ENCODE measurements around the gene HS6ST2. TPM values are rescaled to one million over a fixed set of nuclear protein-coding genes. Genes with fewer than 3 reads are reported as not detected.

The HS6ST2 gene
- total RNA-seq, 1 donor from 2014 or later: 6.0 TPM

DNA sequence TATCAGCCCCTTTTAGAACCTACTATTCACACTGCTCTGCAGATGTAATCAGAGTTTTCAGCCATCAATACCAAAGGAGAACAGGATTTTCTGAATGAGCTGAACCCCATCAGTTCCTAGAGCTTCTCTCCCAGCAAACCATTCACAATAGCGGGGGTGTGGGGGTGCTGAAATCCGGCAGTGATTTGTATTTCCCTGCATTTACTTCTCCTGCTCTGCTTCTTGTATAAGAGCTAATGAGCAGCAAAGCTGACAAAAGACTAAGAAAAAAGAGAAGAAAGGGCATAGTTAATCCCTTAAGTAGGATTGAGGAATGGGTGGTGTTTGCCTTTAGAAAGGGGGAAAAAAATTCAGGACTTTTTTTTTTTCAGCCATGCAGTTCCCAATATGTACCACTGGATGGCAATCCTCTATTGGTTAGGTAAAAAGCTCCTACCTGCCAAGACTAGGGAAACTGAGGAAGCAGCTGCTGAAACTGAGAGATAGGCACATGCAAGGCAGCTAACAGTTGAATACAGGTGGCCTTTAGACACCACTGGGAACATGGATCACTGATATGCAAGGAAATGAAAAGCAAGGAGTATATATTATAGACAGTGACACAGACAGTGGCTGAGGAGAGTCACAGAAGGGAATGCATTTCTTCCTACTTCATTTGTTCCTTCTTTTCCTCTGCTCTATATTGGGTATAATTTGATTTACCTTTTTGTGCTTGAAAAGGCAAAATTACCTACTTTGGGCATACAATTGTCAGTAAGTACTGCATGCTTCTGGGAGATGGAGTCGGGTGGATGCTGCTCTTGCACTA lies 217.9 kb downstream of the HS6ST2 start:
- no peak for DNase-seq

DNA sequence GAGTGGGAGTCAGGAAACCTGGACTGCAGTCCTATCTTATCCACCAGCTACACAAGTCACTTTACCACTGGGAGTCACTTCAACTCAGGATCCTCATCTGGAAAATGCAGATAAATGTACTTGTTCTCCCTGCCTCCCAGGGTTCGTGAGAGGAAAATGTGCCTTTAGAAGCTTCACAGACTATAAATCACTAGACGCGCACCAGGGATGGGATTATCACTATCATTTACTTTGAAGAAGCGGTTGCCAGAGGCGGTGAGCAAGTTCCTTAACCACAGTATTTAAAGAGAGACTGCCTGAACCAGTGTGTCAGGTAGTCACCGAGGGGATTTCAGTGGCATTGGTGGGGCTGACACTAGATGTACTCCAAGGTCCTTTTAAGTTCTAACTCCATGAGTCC lies 219.5 kb downstream of the HS6ST2 start:
- DNase-seq: no peak

DNA sequence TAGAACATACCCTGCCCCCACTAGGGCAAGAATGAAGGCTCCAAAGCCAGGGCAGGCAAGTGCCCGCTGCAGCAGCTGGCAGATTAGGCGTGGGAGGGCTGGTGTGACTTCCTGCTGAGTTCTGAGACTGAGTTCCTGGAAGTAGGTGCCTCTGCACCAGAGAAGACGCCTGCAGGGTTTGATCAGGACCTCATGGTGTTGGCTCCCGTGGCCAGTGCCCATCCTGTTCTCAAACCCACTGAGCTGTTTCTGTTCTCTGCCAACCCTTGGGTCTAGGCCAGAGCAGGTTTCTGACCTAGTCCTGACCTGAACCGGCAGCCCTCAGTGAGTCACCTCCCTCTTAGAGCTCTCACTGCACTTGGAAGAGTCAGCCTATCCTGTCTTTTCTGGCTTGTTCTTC lies 220.7 kb downstream of the HS6ST2 start:
- no peak for DNase-seq

DNA sequence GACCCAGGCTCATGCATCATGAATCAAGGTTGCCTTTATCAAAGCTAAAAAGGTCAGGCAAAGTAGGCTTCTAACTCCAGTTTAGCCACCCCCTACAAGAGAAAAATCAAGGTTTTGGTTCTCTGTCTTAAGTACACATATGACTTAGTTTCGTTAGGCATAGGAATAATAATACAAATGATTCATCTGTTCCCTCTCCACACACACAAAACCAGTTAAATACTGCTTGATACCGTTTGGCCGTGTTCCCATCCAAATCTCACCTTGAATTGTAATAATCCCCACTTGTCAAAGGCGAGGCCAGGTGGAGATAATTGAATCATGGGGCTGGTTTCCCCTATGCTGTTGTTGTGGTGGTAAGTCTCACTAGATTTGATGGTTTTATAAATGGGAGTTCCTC lies 226.2 kb downstream of the HS6ST2 start:
- no peak for DNase-seq

DNA sequence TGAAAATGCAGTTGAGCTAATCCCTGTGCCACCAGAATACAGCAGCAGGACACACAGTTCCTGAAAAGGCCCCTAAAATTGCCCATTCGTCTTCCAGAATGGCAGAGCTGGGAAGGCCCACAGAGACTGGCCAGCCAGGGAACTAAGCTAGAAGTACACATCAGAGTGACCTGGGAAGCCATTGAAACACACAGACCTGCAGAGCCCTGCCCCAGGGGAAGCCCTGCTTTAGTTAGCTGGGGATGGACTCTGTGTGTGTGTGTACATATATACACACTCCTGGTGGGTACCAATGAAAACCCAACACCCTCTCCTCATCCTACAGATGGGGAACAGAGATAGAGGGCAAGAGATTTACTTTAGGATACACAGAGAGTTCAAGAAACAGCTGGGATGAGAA lies 227.7 kb downstream of the HS6ST2 start:
- DNase-seq: no peak

DNA sequence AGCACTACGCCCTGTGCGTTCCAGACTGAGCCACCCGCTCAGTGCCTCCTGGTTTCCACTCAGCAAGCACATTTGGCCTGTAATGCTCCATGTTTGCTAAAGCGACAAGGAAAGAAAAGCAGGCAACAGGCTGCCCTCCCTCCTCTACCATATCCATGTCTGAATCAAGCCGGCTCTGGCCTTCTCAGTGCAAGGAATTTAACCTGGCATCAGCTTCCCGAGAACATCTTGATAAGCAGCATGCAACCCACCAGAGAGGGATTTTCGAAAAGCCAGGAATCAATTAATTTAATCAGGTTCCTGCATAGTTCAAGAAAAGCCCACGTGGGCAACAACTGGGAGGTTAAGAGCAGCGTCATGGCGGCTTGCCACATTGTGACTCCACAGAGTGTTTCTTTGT lies 228.2 kb downstream of the HS6ST2 start:
- DNase-seq: no peak

DNA sequence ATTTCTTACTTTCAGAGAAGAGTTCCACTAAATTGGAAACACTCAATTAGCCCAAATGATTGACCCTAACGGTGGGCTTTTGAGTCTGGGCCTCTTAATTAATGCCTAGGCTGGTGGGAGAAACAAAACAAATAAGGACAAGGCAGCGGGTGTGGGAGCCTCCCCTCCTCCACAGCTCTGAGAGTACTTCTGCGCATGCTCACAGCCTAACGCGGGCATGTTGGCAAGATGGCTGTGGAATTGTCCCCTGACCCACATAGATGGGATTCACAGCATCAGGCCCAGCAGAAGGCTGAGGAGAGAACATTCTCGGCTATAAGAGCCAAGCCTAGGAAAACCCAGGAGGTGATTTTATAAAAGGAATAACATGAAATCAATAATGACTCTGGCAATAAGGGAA lies 230.1 kb downstream of the HS6ST2 start:
- DNase-seq: no peak

DNA sequence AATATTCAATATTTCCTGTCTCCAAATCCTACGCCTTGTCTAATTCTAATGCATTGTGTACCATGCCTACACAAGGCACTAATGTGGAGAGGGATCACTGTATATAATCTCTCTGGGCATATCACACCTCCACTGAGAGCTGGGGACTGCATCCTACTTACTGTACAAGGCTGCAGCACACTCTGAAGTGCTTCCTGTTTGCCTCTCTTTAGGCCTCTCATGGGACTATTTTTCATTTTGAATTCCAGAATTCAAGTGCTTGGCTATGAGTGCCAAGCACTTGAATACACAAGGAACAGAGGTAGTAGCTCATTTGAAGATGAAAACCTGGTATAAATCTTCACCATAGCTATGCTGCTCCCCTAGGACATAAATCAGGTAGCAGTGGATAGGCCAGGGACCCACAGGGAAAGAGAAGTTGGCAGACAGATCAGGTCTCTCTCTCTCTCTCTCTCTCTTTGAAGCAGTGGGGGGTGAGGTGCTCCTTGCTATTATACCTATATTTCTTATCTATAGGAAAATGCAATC lies 239.9 kb downstream of the HS6ST2 start:
- DNase-seq: no peak

DNA sequence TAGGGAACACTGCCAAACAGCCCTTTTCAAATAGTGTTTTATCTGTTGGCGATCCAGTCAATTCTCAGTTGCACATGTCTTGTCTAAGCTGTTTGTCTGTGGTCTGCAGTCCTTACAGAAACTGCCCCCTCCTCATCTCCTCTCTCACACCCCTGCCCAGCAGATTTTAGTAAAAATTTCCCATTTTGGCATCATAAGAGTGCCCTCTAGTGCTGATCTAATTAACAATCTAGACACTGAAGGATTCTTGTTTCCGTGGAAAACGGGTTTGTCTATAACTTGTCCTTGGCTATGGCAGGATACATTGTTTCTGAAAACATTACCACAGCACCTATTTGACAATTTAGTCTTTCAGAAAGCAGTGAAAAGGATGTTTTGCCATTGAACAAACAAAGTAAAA lies 242.4 kb downstream of the HS6ST2 start:
- no peak for DNase-seq

DNA sequence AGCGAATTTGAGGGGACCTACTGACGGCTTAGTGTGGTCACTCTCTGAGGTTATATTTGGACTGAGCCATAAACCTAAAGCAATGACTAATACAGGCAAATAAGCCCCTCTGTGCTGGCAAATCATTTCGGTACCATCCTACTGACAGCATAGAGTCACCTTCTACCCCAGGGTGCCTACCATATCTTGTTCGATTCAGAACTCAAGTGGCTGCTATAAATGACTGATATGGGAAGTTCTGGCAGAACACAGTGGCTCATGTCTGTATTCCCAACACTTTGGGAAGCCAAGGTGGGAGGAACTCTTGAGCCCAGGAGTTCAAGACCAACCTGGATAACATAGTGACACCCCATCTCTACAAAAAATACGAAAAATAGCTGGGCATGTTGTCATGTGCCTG lies 243.5 kb downstream of the HS6ST2 start:
- DNase-seq: no peak

DNA sequence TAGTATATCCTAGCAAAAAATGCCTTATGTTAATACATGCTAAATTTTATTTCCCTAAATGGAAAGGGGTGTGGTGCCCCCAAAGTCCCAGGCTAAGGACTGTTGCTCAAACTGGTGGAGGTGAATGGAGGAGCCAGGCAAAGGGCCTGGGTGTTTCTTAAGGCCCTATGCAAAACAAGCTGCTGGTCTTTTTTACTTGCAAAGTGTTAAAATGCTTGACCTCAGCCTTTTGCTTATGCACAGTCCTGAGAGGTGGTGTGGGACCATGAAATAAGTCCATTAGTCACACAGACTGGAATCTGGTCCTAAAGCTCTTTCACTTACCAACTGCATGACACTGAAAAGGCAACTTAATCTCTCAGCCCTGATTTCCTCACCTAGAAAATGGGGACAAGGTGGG lies 246.1 kb downstream of the HS6ST2 start:
- no peak for DNase-seq

DNA sequence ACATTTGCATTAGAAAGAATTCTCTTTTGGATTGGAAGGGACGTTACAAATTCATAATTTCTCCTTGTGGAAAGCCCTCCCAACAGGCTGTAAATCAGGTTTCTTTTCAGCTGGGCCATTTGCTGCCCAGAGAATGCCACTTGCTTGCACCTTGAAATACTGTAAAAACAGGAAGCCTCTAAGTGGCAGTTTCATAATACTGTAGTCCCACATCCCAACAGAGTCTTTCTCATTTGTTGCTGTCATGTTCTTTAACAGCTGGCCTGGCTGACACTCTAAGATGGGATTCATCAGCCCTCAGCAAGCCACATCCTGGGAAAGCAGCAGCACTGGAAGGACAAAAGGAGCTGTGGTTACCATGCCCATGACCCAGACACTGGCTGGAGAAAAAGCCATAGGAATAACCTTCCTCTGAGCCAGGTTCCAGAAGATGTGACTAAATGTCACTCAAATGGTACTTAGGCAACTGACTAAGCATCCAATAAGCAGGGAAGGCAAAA lies 247.7 kb downstream of the HS6ST2 start:
- DNase-seq: no peak

DNA sequence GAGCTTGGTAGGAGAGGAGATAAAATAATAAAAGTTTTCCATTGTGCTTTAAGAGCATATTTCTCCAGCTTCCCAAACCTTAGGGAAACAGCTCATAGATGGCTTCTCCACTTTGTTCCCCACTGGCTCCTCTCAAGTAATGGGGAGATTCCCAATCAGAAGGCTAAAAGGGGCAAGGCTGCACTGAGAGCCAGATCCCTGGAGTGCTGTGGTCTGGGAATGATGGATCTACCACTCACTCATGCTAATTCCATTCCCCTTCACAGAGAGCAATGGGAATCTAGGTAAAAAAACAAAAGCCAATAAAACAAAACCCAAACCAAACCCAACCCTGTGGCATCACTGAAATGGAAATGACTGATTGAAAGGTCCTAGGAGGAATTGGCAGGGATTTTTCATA lies 249.9 kb downstream of the HS6ST2 start:
- no peak for DNase-seq

DNA sequence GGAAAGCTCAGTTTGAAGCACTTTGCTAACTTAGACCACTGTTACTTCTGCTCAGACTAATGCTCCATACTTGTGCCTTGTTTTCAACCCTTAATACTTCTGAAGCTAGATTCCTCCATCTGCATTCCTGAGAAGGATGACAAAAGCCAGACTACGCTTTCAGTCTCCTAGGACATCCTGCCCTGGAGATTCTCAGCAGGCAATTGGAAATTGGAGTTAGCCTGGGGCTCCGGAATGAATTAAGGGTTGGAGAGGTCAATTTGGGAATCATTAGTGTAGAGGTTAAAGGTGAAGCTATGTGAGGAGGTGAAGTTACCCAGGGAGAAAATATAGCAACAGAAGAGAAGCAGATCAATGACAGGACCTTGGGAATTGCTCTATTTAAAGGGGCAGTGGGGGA lies 253.7 kb downstream of the HS6ST2 start:
- DNase-seq: no peak

DNA sequence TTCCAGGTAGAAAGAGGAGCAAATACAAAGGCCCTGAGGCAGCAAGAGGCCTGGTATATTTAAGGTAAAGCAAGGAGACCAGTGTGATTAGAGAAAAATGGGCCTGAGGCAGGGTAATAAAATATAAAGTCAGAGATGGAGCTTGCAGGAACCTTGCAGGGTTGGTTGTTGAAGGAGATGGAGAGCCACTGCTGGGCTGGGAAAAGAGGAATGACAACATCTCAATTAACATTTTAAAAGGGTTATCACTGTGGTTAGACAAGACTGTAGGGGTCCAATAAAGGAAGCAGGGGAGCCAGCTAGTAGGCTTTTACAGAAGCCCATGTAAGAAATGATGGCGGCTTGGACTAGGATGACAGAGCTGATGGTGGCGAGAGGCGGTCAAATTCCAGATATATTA lies 264.0 kb downstream of the HS6ST2 start:
- no peak for DNase-seq

DNA sequence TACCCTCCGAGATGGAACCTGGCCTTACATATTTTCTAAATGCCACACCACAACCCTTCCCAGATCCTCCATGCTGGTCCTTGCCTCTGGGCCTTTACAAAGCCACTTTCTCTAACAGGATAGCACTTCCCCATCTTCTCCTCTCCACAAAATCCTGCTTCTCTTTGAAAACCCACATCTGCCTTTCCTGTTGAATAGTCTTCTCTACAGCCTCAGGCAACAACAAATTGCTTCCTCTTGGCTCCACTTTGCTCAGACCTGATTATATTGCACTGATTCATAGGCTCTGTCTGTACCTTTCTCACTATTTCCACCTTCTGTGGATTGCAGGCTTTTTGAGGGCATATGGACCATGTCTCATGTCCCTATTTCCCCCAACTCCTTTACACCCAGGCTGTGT lies 265.9 kb downstream of the HS6ST2 start:
- DNase-seq: no peak

DNA sequence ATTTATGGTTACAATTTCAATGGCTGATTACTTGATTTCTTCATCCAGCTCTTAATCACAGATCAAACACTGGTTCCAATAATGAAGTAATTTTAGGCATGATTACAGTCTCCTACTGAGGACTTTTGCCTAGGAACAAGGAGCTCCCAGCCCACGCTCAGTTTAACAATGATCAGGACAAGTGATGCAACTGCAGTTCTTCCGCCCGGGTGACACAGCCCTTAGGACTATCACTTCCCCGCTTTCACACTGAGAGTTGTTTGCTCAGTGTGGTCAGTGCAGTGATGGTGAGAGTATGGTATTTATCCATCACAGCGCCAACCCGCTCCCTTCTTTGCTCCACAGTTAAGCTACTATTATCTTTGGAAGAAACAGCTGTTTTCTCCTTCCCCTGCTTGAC lies 266.4 kb downstream of the HS6ST2 start:
- no peak for DNase-seq

DNA sequence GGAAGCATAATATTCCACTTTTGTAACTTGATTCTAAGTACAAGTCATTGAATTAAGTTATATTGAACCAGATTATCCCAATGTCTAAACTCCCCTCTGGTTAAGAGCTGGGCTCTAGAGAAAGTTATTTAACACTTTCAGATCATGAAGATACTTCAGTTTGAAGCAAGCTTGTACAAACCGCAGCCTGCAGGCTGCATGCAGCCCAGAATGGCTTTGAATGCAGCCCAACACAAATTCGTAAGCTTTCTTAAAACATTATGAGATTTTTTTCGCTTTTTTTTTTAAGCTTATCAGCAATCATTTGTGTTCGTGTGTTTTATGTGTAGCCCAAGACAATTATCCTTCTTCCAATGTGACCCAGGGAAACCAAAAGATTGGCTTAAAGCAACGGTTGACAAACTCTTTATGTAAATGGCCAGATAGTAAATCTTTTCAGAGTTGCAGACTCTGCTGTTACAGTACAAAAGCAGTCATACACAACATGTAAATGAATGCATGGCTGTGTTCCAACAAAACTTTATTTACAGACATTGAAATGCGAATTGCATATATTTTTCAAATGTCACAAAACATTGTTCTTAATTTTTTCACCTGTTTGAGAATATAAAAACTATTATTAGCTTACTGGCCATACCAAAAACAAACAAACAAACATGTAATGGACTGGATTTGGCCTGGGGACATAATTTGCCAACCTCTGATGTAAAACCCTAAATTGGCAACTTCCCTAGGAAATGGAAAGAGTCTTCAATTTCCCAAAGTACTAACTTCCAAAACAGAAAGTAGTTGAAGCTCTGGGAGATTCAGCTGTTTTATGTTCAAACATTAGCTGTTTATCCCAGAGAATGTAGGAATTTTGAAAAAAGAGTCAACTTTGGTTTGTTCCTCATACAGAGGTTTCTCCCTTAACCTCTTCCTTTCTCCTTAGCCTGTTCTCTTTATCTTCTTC lies 268.5 kb downstream of the HS6ST2 start:
- DNase-seq: no peak

DNA sequence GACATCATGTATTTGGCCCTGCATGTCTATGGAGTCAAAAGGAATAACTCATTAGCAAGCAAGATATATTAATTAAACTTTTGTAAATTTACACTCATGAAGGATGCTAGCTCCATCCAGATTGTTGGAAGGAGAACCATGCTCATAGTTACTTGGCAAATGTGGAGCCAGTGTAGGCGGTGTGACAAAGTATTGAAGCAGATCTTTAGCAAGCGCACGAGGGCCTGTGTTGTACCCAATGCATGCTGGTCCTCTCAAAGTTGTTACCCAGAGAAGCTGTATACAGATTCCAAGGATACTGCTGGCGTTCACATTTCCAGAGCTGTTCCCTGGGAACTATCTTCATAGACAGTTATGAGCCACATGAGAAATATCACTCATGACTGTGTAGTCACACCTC lies 273.2 kb downstream of the HS6ST2 start:
- no peak for DNase-seq

DNA sequence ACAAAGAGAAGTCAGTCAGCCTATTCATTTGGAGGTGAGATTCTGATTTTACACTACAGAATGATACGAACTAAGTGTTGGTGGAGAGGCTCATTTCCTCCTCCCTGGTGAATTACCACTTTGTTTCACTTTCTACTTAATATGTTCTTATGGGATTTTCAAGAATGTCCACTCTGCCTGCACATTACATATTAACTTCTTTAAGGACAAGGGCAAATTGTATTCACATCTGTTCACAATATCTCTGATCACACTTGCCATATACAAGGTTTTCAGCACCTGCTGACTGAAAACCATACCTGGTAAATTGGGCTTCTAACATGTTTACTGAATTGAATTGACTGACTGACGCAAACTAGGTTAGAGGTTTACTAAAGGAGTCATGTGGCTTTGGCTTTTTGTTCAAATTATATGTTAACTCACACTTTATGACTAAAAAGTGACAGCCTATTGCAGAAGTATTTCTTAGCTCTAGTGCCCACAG lies 281.2 kb downstream of the HS6ST2 start:
- no peak for DNase-seq

DNA sequence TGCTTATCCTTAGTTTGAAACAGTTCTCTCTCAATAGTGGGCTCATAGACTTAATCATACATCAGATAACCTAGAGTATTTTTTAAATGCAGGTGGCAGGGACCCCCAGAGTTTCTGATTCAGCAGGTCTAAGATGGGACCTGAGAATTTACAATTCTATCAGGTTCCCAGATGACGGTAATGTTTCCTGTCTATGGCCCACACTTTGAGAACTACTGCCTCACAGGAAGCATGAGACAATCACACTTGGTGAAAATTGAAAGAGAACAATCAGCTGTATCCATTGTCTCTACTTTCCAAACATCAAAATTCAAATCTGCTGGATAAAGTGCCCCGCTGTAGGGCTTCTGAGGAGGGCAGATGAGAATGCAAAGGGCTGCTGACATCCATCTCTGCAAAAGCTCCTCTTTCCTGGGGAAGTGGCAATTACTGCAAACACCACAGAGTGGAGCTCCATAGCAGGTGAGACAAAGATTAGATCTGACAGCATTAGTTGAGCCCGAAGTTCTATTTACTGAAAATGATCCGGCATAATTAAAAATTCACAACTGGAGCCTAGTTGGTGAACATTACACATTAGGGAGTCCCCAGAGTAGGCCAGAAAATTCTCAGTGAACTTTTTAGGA lies 281.8 kb downstream of the HS6ST2 start:
- DNase-seq: no peak

DNA sequence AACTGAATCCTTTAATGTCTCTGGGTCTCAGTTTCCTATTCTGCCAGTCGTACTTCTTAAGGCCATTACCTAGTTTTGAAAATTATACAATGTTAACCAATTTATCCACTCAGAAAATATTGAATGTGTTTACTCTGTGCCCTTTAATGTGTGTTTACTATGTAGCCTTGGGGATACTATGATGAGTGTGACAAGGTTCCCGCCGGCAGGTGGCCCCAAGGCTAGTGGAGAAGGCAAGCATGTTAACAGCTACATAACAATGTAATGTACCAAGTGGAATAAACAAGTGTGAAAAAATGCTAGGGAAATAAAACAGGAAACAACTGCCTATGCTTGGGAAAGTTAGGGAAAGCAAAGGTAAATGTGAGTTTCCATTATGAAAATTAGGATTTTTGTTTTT lies 282.3 kb downstream of the HS6ST2 start:
- no peak for DNase-seq

DNA sequence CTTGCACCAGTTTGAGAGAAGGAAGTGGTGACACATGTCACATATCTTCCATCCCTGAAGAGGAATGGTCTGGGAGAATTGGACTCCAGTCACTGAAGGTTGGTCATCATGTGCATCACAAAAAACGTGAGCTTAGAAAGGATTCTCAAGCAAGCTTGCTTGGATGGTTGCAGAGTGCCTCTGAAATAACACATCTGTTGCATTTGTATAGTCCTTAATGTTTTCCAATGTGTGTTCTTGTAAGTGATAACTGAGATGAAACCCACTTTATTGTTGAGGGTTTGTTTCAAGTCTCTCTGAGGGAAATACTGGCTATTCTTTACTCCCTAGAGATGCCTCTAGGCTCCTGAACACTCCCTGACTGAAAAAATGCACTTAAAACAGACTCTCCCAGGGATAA lies 285.1 kb downstream of the HS6ST2 start:
- no peak for DNase-seq
